Endothelial cell of umbilical vein (primary cell): ENCODE results near the gene SRRM3. TPM values are rescaled to one million over a fixed set of nuclear protein-coding genes. Genes with fewer than 3 reads are reported as not detected.

Source experiments
- BruUV-seq: library from RNA; stranded (reverse); fragments of 400-500 nt; replicated peaks from 2 replicates; lab custom pipeline; 2021; lab: Mats Ljungman, UMichigan
- CTCF ChIA-PET: fragments of 300-600, 350-600 bp; sonication (Branson Sonifier 250); formaldehyde crosslinking; loops from one replicate; lab custom pipeline; 2021; ENCODE audit warnings: antibody characterized with exemption, inconsistent platforms; lab: Charles Lee
- POLR2A ChIA-PET: fragments of 300-600, 350-600 bp; sonication (Branson Sonifier 250); formaldehyde crosslinking; loops from one replicate; lab custom pipeline; 2021; ENCODE audit warnings: antibody characterized with exemption, inconsistent platforms; lab: Charles Lee
- DNase-seq: peaks from one replicate; pipeline ENCODE4 v3.0.0-alpha.2; 2011; ENCODE audit warnings: low read depth, low spot score
- FAIRE-seq: peaks from 2 replicates; lab custom pipeline; 2011; peaks lifted over from hg19 to GRCh38; lab: Jason Lieb, UNC
- H2AFZ ChIP-seq: 2 replicates; pipeline ENCODE4 v1.6.0; 2012; ENCODE audit warnings: low read depth, low read length, control low read depth, inconsistent platforms
- H3K27ac ChIP-seq: 2 replicates; pipeline ENCODE4 v1.5.1; 2011; ENCODE audit warnings: low read depth, mild to moderate bottlenecking, control low read depth, low read length, moderate library complexity; ENCODE audit not compliant: insufficient read depth
- H3K27me3 ChIP-seq, 2 experiments: 2 replicates each; pipeline versions ENCODE4 v1.6.0 to v1.6.1; 2011; ENCODE audit warnings: low read length in 2 of 2, mixed read lengths in 1 of 2; ENCODE audit not compliant: control insufficient read depth in 2 of 2, insufficient read depth in 2 of 2
- H3K36me3 ChIP-seq, 2 experiments: 2 replicates in 1 of 2; 3 replicates in 1 of 2; pipeline ENCODE4 v1.5.1; 2011; ENCODE audit warnings: low read length in 2 of 2, mild to moderate bottlenecking in 1 of 2, moderate library complexity in 1 of 2; ENCODE audit not compliant: control insufficient read depth in 2 of 2, insufficient read depth in 2 of 2; ENCODE audit errors: extremely low read depth in 1 of 2
- H3K4me1 ChIP-seq: 3 replicates; pipeline ENCODE4 v1.5.1; 2011; ENCODE audit warnings: mild to moderate bottlenecking, low read length; ENCODE audit not compliant: control insufficient read depth, insufficient read depth; ENCODE audit errors: extremely low read depth
- H3K4me2 ChIP-seq: 2 replicates; pipeline ENCODE4 v1.6.1; 2011; ENCODE audit warnings: low read length, control low read depth, mixed read lengths; ENCODE audit not compliant: insufficient read depth
- H3K4me3 ChIP-seq, 3 experiments: fragments of 200-600 bp in 1 of 3; sonication (generic), shearing (Covaris generic) in 1 of 3; replicated peaks in 1 of 3; 2 replicates each; pipeline ENCODE4 v1.5.1; 2011 to 2016; ENCODE audit warnings: control low read depth in 3 of 3, low read length in 3 of 3, mild to moderate bottlenecking in 2 of 3, inconsistent platforms in 1 of 3, low read depth in 1 of 3, moderate library complexity in 1 of 3; ENCODE audit not compliant: insufficient read depth in 1 of 3
- H3K79me2 ChIP-seq: 2 replicates; pipeline ENCODE4 v1.6.0; 2012; ENCODE audit warnings: low read length, inconsistent platforms; ENCODE audit not compliant: control insufficient read depth, insufficient read depth
- H3K9ac ChIP-seq: replicated peaks from 2 replicates; pipeline ENCODE3; 2011; ENCODE audit warnings: low read length, control low read depth; ENCODE audit not compliant: insufficient read depth; ENCODE audit errors: extremely low read depth
- H3K9me1 ChIP-seq: replicated peaks from 3 replicates; pipeline ENCODE4 v1.6.0; 2011; ENCODE audit warnings: mild to moderate bottlenecking, low read length; ENCODE audit not compliant: control insufficient read depth, insufficient read depth; ENCODE audit errors: extremely low read depth
- H3K9me3 ChIP-seq: replicated peaks from 2 replicates; pipeline ENCODE4 v1.5.1; 2012; ENCODE audit warnings: low read length, inconsistent platforms; ENCODE audit not compliant: control insufficient read depth, insufficient read depth
- H4K20me1 ChIP-seq: replicated peaks from 2 replicates; pipeline ENCODE3; 2011; ENCODE audit warnings: mild to moderate bottlenecking, low read length; ENCODE audit not compliant: control insufficient read depth, insufficient read depth; ENCODE audit errors: extremely low read depth
- EZH2 ChIP-seq: IDR thresholded peaks from 2 replicates; pipeline ENCODE4 v1.6.1; 2012; ENCODE audit warnings: borderline replicate concordance, low read depth, mild to moderate bottlenecking, moderate library complexity, low read length, inconsistent platforms; ENCODE audit not compliant: severe bottlenecking
- FOS ChIP-seq: IDR thresholded peaks from 2 replicates; pipeline ENCODE4 v1.6.1; 2011; ENCODE audit warnings: mild to moderate bottlenecking, low read length, moderate library complexity, borderline replicate concordance; ENCODE audit not compliant: insufficient read depth
- GATA2 ChIP-seq: IDR thresholded peaks from 2 replicates; pipeline ENCODE4 v1.7.0; 2011; ENCODE audit warnings: low read depth, mild to moderate bottlenecking, moderate library complexity, mixed read lengths, low read length; ENCODE audit not compliant: insufficient read length, insufficient read depth
- JUN ChIP-seq: IDR thresholded peaks from 2 replicates; pipeline ENCODE4 v1.6.1; 2011; ENCODE audit warnings: borderline replicate concordance, low read depth; ENCODE audit not compliant: insufficient read length, insufficient read depth
- MYC ChIP-seq: IDR thresholded peaks from one replicate; pipeline ENCODE4 v1.6.1; 2011; ENCODE audit warnings: mild to moderate bottlenecking, low read depth, low read length
- POLR2A ChIP-seq: IDR thresholded peaks from 2 replicates; pipeline ENCODE4 v1.6.1; 2012; ENCODE audit warnings: low read depth, mild to moderate bottlenecking, control low read depth, low read length
- POLR2AphosphoS5 ChIP-seq: IDR thresholded peaks from 2 replicates; pipeline ENCODE4 v1.6.1; 2012; ENCODE audit warnings: low read depth, mild to moderate bottlenecking, control low read depth, low read length, moderate library complexity; ENCODE audit not compliant: insufficient read depth
- dilution Hi-C: fragments of 300-500 bp; cut with MboI; formaldehyde crosslinking; loops from one replicate; pipeline ENCODE4 v1.15.0; 2019; ENCODE audit warnings: low sequenced_read_pairs; ENCODE audit not compliant: extremely low pct_ligation_motif_present
- intact Hi-C: fragments of 100-400 bp; cut with micrococcal nuclease; formaldehyde crosslinking; loops from one replicate; pipeline ENCODE4 v1.10.0; 2022
- polyA plus RNA-seq, 4 experiments: library from polyadenylated mRNA; depleted of rRNA in 3 of 4; stranded (reverse) in 3 of 4; unstranded in 1 of 4; fragments of >200 nt; gene quantifications; 2 replicates each; pipeline versions ENCODE4 v1.2.1 to v1.2.3, GENCODE V29; 2011 to 2012; ENCODE audit warnings: missing spikeins in 1 of 4
- total RNA-seq: library from RNA; stranded (reverse); gene quantifications from 2 replicates; pipeline ENCODE4 v1.2.3, GENCODE V29; 2021
- TF ChIP-seq, protein P1 (sequence below), 2 donors: IDR thresholded peaks; 1 replicate in 1 of 2; 2 replicates in 1 of 2; pipeline ENCODE4 v1.5.1; 2011; ENCODE audit warnings: low read length in 2 of 2, mild to moderate bottlenecking in 2 of 2, moderate library complexity in 2 of 2, control low read depth in 1 of 2, inconsistent platforms in 1 of 2, low read depth in 1 of 2; ENCODE audit not compliant: insufficient read depth in 1 of 2; ENCODE audit errors: extremely low read depth in 1 of 2
- TF ChIP-seq, protein P2 (sequence below): IDR thresholded peaks from 2 replicates; pipeline ENCODE4 v1.6.1; 2011; ENCODE audit not compliant: insufficient read depth, insufficient read length

SRRM3 gene
- total and polyA plus RNA-seq, 2 donors (not counting 3 experiments of a cell fraction or from before 2014, with no cell fraction given), result 4.4 to 5.4 TPM

DNA sequence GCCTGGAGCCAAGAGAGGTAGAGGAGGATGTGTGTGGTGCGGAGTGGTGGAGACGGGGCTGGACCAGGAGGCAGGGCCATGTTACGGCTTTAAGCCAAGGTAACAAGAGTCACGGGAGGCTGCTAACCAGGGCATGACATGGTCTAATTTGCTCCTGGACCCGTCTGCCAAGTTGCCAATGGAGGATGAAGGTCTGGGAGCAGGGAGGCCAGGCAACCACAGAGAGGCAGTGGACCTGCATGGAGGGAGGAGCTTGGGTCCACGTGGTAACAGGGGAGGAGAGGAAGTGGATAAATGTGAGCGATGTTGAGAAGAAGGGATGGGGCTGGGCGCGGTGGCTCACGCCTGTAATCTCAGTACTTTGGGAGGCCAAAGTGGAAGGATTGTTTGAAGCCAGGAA is 31.0 kb downstream of the SRRM3 start:
- dilution Hi-C loops (no loop called here), intact Hi-C loops (no loop called here)
- no peaks in the 10 kb centered on the region for H3K79me2 ChIP-seq
- H3K4me1 ChIP-seq, result no peaks in the 10 kb centered on the region
- H3K9me3 ChIP-seq, result no peaks in the 10 kb centered on the region
- TF ChIP-seq GATA2 (no peak), POLR2AphosphoS5 (no peak), FOS (no peak), MYC (no peak), EZH2 (no peak), JUN (no peak), POLR2A (no peak)
- TF ChIP-seq, protein P1, sequence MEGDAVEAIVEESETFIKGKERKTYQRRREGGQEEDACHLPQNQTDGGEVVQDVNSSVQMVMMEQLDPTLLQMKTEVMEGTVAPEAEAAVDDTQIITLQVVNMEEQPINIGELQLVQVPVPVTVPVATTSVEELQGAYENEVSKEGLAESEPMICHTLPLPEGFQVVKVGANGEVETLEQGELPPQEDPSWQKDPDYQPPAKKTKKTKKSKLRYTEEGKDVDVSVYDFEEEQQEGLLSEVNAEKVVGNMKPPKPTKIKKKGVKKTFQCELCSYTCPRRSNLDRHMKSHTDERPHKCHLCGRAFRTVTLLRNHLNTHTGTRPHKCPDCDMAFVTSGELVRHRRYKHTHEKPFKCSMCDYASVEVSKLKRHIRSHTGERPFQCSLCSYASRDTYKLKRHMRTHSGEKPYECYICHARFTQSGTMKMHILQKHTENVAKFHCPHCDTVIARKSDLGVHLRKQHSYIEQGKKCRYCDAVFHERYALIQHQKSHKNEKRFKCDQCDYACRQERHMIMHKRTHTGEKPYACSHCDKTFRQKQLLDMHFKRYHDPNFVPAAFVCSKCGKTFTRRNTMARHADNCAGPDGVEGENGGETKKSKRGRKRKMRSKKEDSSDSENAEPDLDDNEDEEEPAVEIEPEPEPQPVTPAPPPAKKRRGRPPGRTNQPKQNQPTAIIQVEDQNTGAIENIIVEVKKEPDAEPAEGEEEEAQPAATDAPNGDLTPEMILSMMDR (IDR thresholded peaks at IDR 0.05; ENCODE audit: extremely low read depth in 1 of 2, insufficient read depth in 1 of 2, low read depth in 1 of 2, low read length in 2 of 2), result no peak
- TF ChIP-seq, protein P2, sequence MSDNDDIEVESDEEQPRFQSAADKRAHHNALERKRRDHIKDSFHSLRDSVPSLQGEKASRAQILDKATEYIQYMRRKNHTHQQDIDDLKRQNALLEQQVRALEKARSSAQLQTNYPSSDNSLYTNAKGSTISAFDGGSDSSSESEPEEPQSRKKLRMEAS, result no peak
- POLR2A ChIA-PET, result no interaction called here
- H3K4me3 ChIP-seq, result no peak overlapping the region
- H3K36me3 ChIP-seq, result no peaks in the 10 kb centered on the region
- no peak overlapping the region for H2AFZ ChIP-seq
- H3K27me3 ChIP-seq, result peaks cover 0 to 6% of the 10 kb centered on the region in 2 experiments
- no peak overlapping the region for H3K9ac ChIP-seq
- no peak for DNase-seq
- no TSS peak for BruUV-seq
- H3K27ac ChIP-seq, result no peak overlapping the region
- CTCF ChIA-PET, result interaction anchor here (1.1 to 1.5 kb wide), 2 partner anchors 10 to 54 kb away, joined by 3 read pairs; no protein-coding TSS in a partner anchor
- H3K9me1 ChIP-seq, result no peaks in the 10 kb centered on the region
- FAIRE-seq, result no peak
- no peaks in the 10 kb centered on the region for H4K20me1 ChIP-seq
- no peak overlapping the region for H3K4me2 ChIP-seq
